ENCODE measurements around the gene STH.

- TF ChIP-seq CREB5 (CRISPR knock-in tag; IDR thresholded peaks at IDR 0.05; ENCODE audit: low read depth) (no peak), SNAI2 (CRISPR knock-in tag; IDR thresholded peaks at IDR 0.05) (no peak), ARNTL (CRISPR knock-in tag; IDR thresholded peaks at IDR 0.05; ENCODE audit: borderline replicate concordance, low read depth) (no peak), CSDC2 (CRISPR knock-in tag; IDR thresholded peaks at IDR 0.05) (no peak), GLIS3 (CRISPR knock-in tag; IDR thresholded peaks at IDR 0.05) (no peak), TOX (CRISPR knock-in tag; IDR thresholded peaks at IDR 0.05; ENCODE audit: borderline replicate concordance) (no peak)
These were observed 46.2 kb upstream of the STH start for GRCh38 chr17:45952814-45953320.
